SK-MEL-5 (cell line): ENCODE results near the gene RELL1. TPM values are rescaled to one million over a fixed set of nuclear protein-coding genes. Genes with fewer than 3 reads are reported as not detected.

Source experiments
- DNase-seq: peaks from one replicate; pipeline ENCODE4 v3.0.0-alpha.2; 2016; ENCODE audit warnings: low read depth, low spot score
- in situ Hi-C: cut with HindIII; loops from 2 replicates; pipeline ENCODE4 v1.10.0; 2016; ENCODE audit warnings: low sequenced_read_pairs, high pct_unique_total_duplicates, low pct_unique_long_range_greater_than_20kb
- total RNA-seq: library from RNA; depleted of rRNA; stranded (reverse); fragments of >200 nt; shearing (Covaris generic); gene quantifications from 2 replicates; pipeline ENCODE4 v1.2.3, GENCODE V29; 2014

The RELL1 gene
- total RNA-seq, 1 experiment from 2014 or later = 40.7 TPM

DNA sequence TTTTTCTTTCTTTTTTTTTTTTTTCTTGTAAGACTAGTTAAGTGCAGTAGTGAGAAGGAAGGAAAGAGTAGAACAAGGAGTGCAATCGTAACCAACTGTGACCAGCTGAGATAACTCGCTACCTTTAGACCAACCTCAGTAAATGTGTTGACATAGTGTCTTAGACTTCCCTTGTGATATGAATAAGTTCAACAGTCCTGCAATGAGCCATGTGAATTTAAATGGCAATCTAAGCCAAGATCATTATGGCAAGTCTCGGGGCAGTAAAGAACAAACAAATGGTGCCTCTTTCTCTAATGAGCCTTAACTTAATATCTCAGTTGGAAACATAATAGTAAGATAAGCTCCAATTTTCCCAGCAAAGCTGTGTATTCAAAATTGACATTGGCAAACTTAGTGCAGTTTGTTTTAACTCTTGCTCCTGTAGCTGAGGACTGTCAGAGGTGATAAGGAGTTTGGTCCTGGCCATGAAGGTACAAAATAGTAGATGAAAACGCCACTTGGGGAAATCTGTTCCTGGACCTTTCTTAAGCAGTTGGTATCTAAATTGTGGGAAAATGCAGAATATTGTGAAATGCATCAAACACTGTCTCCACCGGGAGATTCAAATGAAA lies 13.8 kb upstream of the RELL1 start:
- no peak for DNase-seq
- in situ Hi-C loops = no loop called here

DNA sequence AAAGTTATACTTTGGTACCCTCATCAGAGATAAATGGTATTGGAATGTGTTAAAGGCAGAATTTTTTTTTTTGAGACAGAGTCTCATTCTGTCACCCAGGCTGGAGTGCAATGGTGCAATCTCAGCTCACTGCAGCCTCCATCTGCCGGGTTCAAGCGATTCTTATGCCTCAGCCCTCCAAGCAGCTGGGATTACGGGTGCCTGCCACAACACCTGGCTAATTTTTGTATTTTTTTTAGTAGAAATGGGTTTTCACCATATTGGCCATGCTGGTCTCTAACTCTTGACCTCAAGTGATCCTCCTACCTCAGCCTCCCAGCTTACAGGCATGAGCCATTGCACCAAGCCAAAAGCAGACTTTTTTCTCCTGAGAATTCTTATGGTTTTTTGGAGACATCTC lies 11.4 kb upstream of the RELL1 start:
- no peak for DNase-seq
- in situ Hi-C loops = no loop called here

DNA sequence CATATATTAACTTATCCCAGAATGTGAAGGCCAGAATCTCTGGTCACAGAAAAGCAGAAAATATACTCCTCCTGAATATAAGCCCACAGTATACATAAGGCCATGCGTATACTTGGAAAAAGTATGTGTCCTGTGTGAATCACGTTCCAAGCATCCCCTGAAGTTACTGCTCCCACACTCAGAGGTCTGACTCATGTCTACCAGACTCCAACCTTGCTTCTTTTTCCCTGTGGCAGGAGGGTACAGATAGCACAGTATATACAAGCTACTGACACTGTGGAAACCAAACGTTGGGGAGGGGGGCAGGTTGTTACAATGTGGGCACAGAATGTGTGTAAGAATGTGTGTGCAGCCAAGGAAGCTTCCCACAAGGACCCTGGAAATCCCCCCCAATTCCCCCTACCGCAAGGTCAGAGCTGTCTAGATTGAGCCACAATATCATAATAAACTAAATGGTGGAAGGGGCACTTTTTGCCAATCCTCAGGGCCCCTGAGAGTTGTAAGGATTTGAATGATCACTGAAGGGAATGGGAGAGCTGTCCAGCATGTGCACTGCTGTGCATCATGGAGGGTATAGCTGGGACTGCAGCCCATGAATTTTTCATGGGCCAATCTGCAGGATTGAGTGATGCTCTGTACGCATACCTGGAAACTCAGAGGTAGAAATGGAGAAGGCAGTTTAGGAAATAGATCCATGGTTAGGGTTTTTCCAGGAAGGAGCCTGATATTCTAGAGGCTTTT lies 7.4 kb upstream of the RELL1 start:
- in situ Hi-C loops = no loop called here
- no peak for DNase-seq

DNA sequence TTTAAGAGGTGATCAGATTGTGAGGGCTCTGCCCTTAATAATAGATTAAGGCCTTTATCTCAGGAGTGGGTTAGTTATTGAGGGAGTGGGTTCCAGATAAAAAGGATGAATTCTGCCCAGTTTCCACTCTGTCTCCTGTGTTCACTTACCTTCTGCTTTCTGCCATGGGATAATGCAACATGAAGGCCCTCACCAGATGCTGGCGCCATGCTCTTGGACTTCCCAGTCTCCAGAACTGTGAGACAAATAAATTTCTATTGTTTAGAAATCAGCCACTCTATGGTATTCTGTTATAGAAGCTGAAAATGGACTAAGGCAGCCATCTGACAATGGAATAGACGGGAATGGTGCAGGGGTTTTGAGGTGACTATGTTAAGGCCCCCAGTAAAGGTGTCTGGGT lies 6.9 kb upstream of the RELL1 start:
- in situ Hi-C loops = no loop called here
- DNase-seq = no peak

DNA sequence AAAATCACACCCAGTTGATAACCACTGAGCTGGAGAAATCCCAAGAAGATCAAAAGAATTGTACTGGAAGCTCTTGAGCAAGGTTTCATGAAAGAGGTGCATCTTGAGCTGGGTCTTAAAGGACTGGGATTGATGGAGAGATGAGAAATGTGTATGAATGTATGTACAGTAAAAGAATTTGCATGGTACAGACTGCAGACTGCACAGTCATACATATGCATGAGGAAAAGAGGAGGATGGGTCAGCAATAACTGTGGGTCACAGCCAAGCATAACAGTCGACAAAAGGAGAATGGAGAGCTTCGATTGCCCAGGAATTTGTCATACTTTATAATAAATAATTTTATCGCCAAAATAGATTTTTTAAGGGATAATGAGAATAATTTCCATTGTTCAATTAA lies 4.8 kb upstream of the RELL1 start:
- in situ Hi-C loops = no loop called here
- no peak for DNase-seq

DNA sequence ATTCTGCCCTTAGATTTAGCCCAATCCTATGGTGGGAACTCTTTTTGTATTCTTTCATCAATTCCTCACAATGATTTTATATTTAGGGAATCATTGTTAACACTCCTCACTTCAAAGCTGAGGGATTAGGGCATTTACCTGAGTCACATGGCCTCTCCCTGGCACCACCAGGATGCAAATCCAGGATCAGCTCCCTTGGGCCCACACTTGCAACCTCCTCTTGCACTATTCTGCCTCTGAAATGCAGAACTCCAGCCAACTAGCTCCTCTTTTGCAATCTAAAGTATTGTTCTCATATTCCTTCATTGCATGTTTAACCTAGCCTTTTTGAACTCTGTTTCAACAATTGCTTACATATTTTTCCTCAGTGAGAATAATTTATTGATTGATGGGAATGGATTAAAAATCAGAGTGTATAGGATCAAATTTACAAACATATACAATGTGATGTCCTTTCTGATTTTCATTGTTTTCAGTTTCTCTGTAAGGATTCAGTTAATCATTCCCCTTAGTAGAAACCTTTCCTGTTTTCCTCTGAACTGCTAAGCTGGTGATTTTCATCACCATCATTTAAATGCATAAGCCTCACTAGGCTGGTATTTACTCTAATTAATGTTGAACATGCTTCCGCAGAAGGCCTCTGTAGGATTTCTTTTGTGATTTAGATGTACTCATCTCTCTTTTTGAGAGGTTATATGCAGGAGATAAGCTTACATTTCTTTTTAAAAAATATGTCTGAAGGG lies 3.3 kb upstream of the RELL1 start:
- in situ Hi-C loops = no loop called here
- no peak for DNase-seq

DNA sequence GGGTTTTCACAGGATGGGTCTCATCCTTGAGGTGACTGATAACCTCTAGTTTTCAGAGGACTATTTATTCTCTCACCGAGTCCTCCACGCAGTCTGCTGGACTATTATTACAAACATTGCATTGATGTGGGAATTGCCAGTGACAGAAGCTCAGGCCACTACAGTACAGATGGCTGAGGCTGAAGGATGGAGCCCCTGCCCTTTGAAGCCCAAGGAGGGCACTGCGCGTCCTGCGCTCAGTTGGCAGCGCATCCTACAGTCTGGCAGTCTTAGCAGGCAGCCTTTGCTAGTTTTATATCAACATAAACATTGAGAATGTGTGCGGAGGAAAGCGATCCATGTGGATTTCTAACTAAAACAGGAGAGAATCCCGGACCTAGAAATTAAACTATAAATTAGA lies 1.5 kb upstream of the RELL1 start:
- in situ Hi-C loops = no loop called here
- no peak for DNase-seq

DNA sequence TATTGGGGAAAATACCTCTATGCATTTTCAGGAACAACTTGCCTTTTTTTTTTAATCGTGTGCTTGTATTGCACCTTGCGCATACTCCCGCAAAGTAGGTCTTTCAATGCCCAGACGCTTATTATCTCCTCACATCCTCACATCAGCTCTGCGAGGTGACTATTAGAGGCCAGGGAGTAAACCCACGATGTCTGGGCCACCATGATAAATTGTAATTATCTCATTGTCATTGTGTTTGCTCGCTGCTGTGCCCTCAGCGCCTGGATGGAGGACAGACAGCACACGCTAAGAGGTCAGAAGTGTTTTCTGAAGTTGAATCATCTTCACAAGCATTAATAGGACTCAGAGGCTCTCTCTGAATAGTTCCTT lies 1.0 kb upstream of the RELL1 start:
- no peak for DNase-seq
- in situ Hi-C loops = no loop called here

DNA sequence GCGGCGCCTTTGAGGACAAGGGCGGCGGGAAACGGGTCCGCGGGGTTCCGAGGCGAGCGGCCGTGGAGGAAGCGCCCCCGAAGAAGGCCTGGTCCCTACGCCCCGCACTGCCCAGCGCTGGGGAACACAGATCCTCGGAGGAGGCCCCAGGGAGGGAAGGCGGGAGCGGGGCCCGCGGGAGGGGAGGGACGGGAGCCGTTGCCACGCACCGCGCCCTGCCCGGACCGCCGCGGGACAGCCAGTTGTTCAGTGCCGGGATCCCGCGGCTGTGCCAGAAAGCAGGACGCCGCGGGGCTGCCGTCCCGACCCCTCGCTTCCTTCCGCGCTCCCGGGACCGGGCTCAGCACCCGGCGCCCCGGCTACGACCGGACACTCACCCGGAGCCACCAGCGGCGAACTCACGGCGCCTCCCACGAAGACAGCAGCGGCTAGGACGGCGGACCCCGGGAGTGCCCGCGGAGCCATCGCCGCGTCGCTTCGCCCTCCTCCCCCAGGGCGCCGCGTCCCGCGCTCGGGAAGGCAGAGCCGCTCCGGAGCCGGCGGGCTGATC lies 278 bp downstream of the RELL1 start:
- DNase-seq = peak; percentile 9
- in situ Hi-C loops = no loop called here

DNA sequence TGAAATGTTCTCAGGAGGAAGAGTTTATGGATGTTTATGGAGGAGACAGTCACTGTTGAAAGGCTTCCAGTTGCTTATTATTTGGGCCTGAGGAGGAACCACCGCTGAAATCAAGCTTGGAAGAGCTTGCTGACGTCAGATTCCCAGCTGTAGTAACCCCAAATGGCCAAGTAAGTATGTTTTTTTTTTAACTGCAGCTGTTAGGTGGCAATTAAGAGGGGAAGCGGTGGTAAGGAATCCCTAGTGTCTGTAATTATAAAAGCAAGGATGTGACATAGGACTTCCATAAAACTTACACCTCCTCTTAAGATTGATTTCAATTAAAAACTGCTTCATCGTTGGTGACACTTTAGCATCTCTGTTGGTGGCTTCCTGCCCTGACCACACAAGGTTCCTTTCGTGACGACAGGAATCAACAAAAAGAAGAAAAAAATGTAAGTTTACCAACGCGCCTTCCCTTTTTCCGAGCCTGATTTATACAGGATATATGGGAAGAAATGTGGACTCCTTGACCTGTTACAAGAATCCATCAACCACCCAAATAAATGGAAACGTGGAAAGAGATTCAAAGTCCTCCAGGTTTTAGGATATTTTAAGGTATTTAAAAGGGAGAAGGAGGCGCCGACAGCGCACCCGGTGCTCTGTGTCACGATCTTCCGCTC lies 884 bp downstream of the RELL1 start:
- in situ Hi-C loops = no loop called here

DNA sequence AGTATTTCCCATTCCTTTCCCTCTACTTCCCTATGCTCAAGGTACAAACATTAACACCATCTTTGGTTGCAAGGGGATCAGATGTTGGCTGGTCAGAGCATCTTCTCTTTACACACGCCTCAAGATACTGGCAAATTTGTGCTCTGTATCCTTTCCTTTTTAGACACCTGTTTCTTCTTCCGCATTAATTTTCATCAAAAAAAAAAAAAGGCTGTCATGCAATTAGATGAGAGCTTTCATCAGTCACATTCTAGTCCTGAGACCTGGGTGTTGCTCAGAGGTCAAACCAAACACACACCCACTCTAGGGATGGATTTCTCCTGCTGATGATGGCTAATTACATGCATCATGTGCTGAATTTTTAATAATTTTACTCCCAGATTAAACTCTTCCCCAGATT lies 2.0 kb downstream of the RELL1 start:
- DNase-seq = no peak
- in situ Hi-C loops = no loop called here

More for the DNA sequence above, 884 bp downstream of the RELL1 start:
- DNase-seq = peak; percentile 5

DNA sequence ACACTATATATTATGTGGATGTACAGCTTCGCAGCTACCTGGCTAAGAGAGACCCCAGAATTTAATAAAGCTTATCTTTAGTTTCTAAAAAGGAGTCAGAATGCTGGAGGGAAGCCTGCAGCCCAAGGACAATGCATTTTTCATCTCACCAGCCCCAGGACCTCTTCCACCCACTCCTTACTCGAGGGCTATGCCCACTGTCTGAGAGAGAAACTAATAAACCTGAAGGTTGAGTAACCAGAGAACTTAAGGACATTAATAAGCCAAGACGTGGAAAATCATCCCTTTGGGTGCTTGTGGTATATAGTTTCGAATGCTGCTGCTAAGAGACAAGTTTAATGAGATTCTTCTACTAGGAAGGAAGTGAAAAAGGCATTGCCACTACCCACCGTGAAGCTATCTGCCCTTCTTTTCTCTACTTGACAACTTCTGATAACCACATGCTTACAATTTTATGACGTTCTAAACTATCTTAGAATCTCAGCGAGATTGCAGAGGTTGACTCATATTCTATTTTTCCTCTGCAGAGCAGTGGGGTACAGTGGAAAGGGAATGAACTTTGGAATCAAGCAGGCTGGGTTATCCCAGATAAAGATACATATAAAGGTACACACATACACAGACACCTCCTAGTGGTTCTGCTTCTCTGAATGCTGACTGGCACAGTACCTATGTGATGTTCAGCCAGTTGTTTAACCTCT lies 3.3 kb downstream of the RELL1 start:
- DNase-seq = peak; percentile 14
- in situ Hi-C loops = no loop called here

DNA sequence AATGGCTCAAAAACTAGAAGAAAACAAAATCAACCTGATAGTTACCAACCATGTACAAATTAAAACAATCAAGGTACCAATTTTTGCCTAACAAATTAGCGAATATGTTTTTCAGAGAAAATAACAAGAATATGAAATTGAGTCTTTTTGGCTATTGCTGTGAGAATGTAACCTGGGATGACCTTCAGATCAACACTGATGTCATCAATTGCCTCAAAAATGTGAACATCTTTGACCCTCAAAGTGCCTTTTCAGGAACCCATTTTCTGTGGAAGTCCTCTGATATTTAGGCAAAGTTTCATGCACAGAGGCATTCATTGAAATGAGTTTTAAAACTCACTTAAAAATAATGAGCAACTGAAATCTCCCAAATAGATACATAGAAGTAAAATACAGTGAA lies 6.1 kb downstream of the RELL1 start:
- no peak for DNase-seq
- in situ Hi-C loops = no loop called here

DNA sequence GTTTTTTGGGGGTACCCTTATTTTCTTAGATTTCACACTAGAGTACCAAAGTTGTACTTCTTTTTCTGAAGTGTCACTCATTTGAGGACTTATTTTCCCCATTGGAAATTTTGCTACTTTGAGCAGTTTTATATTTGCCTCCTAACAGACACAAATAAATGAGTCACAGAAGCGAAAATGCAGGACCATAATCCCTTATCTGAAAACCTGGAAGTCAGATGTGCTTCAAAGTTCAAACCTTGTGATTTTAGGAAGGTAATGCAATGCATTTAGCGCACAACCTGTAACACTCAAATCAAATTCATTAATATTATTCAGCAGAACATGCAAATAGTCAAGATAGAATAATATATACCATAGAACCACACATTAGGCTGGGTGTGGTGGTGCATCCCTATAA lies 6.9 kb downstream of the RELL1 start:
- in situ Hi-C loops = no loop called here
- DNase-seq = no peak

DNA sequence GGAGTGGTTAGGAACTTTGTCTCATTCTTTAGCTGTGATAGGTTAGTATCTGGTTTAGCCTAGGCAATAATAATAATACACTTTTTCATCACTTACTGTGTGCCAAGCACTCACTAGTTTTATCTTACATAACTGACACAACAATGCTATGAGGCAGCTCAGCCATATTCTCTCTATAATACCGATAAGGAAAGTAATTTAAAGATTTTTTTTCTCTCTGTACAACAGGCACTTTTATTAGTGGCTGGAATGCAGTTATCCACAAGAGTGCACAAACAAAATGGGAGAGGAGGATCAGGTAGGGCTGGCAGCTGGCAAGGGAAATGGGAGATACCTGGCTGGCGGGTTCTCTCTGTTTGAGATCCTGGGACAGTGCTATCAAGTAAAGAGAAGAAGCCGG lies 7.6 kb downstream of the RELL1 start:
- in situ Hi-C loops = no loop called here
- no peak for DNase-seq

DNA sequence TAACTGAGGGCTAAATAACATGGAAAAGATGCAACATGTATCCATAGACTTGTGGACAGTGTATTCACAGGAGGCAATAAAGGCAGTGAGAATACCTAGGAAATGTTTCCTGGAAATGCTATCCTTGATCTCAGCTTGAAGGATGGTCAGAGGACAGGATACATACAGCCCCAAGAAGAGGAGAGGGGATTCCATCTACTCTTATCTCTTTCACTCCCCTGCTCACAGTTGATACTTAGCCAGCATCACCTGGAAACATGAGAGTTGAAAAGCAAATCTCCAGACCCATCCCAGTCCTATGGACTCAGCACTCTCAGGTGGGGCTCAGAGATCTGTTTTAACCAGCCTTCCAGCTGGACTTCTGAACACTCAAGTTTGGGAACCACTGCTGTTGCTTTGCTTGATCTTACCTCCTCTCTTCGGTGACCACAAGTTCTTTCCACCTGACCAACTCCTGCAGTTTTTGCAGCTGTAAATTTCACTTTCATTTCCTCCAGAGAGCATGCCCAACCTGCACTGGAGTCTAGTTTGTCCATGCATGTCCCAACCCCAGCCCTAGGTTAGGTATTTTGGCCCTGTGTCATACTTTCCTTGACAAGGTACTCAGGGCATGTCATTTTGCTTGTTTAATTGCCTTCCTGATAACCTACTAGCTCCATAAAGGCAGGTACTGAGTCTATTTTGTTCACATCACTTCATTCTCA lies 10.4 kb downstream of the RELL1 start:
- DNase-seq = no peak
- in situ Hi-C loops = no loop called here

DNA sequence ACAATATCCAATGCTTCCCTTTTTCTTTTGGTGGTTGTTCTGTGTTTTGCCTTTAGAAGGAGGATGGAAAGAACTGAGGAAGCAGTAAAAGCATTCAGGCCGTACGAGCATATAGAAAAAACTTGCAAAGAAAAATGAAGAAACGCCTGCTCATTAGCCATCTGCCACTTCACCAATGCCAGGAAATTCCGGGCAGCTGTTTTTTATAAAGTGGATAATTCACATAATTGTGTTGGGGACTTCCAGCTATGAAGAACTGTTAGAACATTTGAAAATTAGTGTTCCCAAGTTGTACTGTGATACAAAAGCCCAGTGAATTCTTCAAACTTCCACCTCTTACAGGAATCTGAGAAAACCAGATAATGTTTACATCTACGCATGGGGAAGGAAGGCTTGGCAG lies 11.7 kb downstream of the RELL1 start:
- in situ Hi-C loops = no loop called here
- DNase-seq = no peak
